Smooth muscle cell (in vitro differentiated cells): ENCODE results near the gene CBX1. TPM values are rescaled to one million over a fixed set of nuclear protein-coding genes. Genes with fewer than 3 reads are reported as not detected.

Source experiments
- DNase-seq: peaks from one replicate; lab custom pipeline; 2025; ENCODE audit not compliant: unreplicated experiment; lab: John Stamatoyannopoulos, UW
- H2AFZ ChIP-seq: fragments of 200-600 bp; sonication (generic); 2 replicates; pipeline ENCODE4 v1.6.0; 2016; ENCODE audit warnings: antibody characterized with exemption, low read depth, mild to moderate bottlenecking
- H3F3A ChIP-seq: fragments of 200-600 bp; sonication (generic); 2 replicates; pipeline ENCODE4 v1.6.0; 2017; ENCODE audit warnings: antibody characterized with exemption, low read depth
- H3K27ac ChIP-seq: fragments of 200-600 bp; sonication (generic); 2 replicates; pipeline ENCODE4 v1.5.1; 2016; ENCODE audit warnings: low read depth, mild to moderate bottlenecking
- H3K27me3 ChIP-seq: fragments of 200-600 bp; sonication (generic); 2 replicates; pipeline ENCODE4 v1.6.1; 2016; ENCODE audit warnings: low read depth, mild to moderate bottlenecking
- H3K36me3 ChIP-seq: fragments of 200-600 bp; sonication (generic); 2 replicates; pipeline ENCODE4 v1.5.1; 2016; ENCODE audit warnings: low read depth
- H3K4me1 ChIP-seq: fragments of 200-600 bp; sonication (generic); 2 replicates; pipeline ENCODE4 v1.5.1; 2016; ENCODE audit warnings: low read depth
- H3K4me2 ChIP-seq: fragments of 200-600 bp; sonication (generic); 2 replicates; pipeline ENCODE4 v1.6.0; 2016; ENCODE audit warnings: mild to moderate bottlenecking
- H3K4me3 ChIP-seq: fragments of 200-600 bp; sonication (generic); 2 replicates; pipeline ENCODE4 v1.5.1; 2016; ENCODE audit warnings: mild to moderate bottlenecking
- H3K79me2 ChIP-seq: fragments of 200-600 bp; sonication (generic); 2 replicates; pipeline ENCODE4 v1.6.0; 2016; ENCODE audit warnings: low read depth, mild to moderate bottlenecking
- H3K9ac ChIP-seq: fragments of 200-600 bp; sonication (generic); 2 replicates; pipeline ENCODE4 v1.6.0; 2016; ENCODE audit warnings: low read depth
- H3K9me3 ChIP-seq: fragments of 200-600 bp; sonication (generic); replicated peaks from 2 replicates; pipeline ENCODE4 v1.5.1; 2016; ENCODE audit warnings: low read depth
- H4K20me1 ChIP-seq: fragments of 200-600 bp; sonication (generic); 2 replicates; pipeline ENCODE4 v1.6.0; 2016; ENCODE audit warnings: low read depth
- CTCF ChIP-seq: fragments of 200-600 bp; sonication (generic); IDR thresholded peaks from 2 replicates; pipeline ENCODE4 v1.5.1; 2017; ENCODE audit warnings: borderline replicate concordance, mild to moderate bottlenecking, antibody characterized with exemption; ENCODE audit not compliant: insufficient read depth, poor library complexity, severe bottlenecking
- whole genome bisulfite sequencing: methylation state at CpG from one replicate; pipeline ENCODE4 v1.1.7; 2016; ENCODE audit warnings: low lambda C conversion rate; 5-methylcytosine and 5-hydroxymethylcytosine counted together
- polyA plus RNA-seq: library from polyadenylated mRNA; unstranded; fragments of >200 nt; fragmentation: Nextera tagmentation; extraction: Ambion mirVana; gene quantifications from 2 replicates; pipeline ENCODE4 v1.2.1, GENCODE V29; 2016
- total RNA-seq: library from RNA; depleted of rRNA; stranded (reverse); fragments of >200 nt; gene quantifications from 2 replicates; pipeline ENCODE4 v1.2.3, GENCODE V29; 2014

Gene CBX1
- total and polyA plus RNA-seq, 2 experiments from 2014 or later = 32.7 to 63.4 TPM

- Histone ChIP-seq H3K9me3 (no peaks in the 10 kb centered on the region), H3K27ac (peak overlapping the region; percentile 94), H3K4me1 (peaks cover 26% of the 10 kb centered on the region), H3K27me3 (no peaks in the 10 kb centered on the region), H3K9ac (peak overlapping the region; percentile 92), H3K79me2 (peaks cover 35% of the 10 kb centered on the region), H4K20me1 (peaks cover 8% of the 10 kb centered on the region), H3K4me3 (peak overlapping the region; percentile 60), H3K36me3 (no peaks in the 10 kb centered on the region), H3K4me2 (peak overlapping the region; percentile 92), H2AFZ (no peak overlapping the region), H3F3A (peaks cover 38% of the 10 kb centered on the region)
- no peak for TF ChIP-seq CTCF
- DNase-seq = no peak
- WGBS = 95% methylated on average over 7 of the region's 7 CpGs
These were observed 55.0 kb downstream of the CBX1 start for GRCh38 chr17:48046296-48046695.

GRCh38 chr17:48045316-48046001 is 55.8 kb downstream of the CBX1 start:
- H3K9me3 ChIP-seq = no peaks in the 10 kb centered on the region
- H3K27ac ChIP-seq = peak overlapping the region; percentile 94
- TF ChIP-seq CTCF = no peak
- H2AFZ ChIP-seq = peak overlapping the region; percentile 32
- no peaks in the 10 kb centered on the region for H3K36me3 ChIP-seq
- peak; percentile 40 for DNase-seq
- peak overlapping the region; percentile 92 for H3K9ac ChIP-seq
- H4K20me1 ChIP-seq = no peaks in the 10 kb centered on the region
- H3K79me2 ChIP-seq = peaks cover 27% of the 10 kb centered on the region
- no peaks in the 10 kb centered on the region for H3K27me3 ChIP-seq
- peaks cover 35% of the 10 kb centered on the region for H3F3A ChIP-seq
- peak overlapping the region; percentile 92 for H3K4me2 ChIP-seq
- no peak overlapping the region for H3K4me3 ChIP-seq
- 22% methylated on average over 8 of the region's 8 CpGs for WGBS
- peaks cover 26% of the 10 kb centered on the region for H3K4me1 ChIP-seq

- DNase-seq = no peak
- WGBS = 90% methylated on average over 4 of the region's 4 CpGs
- TF ChIP-seq CTCF = no peak
These were observed 56.4 kb downstream of the CBX1 start for GRCh38 chr17:48044851-48045250.

GRCh38 chr17:48043176-48043575 is 58.1 kb downstream of the CBX1 start:
- Histone ChIP-seq H3K4me3 (no peak overlapping the region), H3K27ac (peak overlapping the region; percentile 94), H4K20me1 (no peaks in the 10 kb centered on the region), H3K4me2 (no peak overlapping the region), H3K9ac (no peak overlapping the region), H3K36me3 (no peaks in the 10 kb centered on the region), H3K4me1 (peaks cover 15% of the 10 kb centered on the region), H3K27me3 (no peaks in the 10 kb centered on the region), H3F3A (peaks cover 21% of the 10 kb centered on the region), H2AFZ (no peak overlapping the region), H3K79me2 (peaks cover 8% of the 10 kb centered on the region), H3K9me3 (no peaks in the 10 kb centered on the region)
- DNase-seq = no peak
- no peak for TF ChIP-seq CTCF
- 42% methylated on average over 2 of the region's 2 CpGs for WGBS

More at GRCh38 chr17:48044851-48045250, 56.4 kb downstream of the CBX1 start:
- no peaks in the 10 kb centered on the region for H3K27me3 ChIP-seq
- no peaks in the 10 kb centered on the region for H3K36me3 ChIP-seq
- H4K20me1 ChIP-seq = no peaks in the 10 kb centered on the region
- H3K4me2 ChIP-seq = peak overlapping the region; percentile 92
- no peak overlapping the region for H2AFZ ChIP-seq
- peaks cover 21% of the 10 kb centered on the region for H3K79me2 ChIP-seq
- H3K9ac ChIP-seq = peak overlapping the region; percentile 27
- H3K9me3 ChIP-seq = no peaks in the 10 kb centered on the region
- H3K27ac ChIP-seq = peak overlapping the region; percentile 94
- H3K4me3 ChIP-seq = no peak overlapping the region
- peaks cover 21% of the 10 kb centered on the region for H3K4me1 ChIP-seq
- peaks cover 32% of the 10 kb centered on the region for H3F3A ChIP-seq
